HUES64 (cell line): ENCODE measurements around the gene CDK6.

Experiments
- H3K27ac ChIP-seq: 2 replicates; pipeline ENCODE4 v1.7.0; 2013; ENCODE audit warnings: low read depth, low read length, inconsistent platforms
- H3K27me3 ChIP-seq: 2 replicates; pipeline ENCODE4 v1.6.1; 2013; ENCODE audit warnings: mild to moderate bottlenecking, low read length; ENCODE audit not compliant: insufficient read depth
- H3K36me3 ChIP-seq: 2 replicates; pipeline ENCODE4 v1.6.1; 2013; ENCODE audit warnings: mild to moderate bottlenecking, low read length; ENCODE audit not compliant: insufficient read depth
- H3K4me1 ChIP-seq: 2 replicates; pipeline ENCODE4 v1.6.1; 2013; ENCODE audit warnings: mild to moderate bottlenecking, low read length, moderate library complexity; ENCODE audit not compliant: insufficient read depth
- H3K4me3 ChIP-seq: 2 replicates; pipeline ENCODE4 v1.5.1; 2013; ENCODE audit warnings: mild to moderate bottlenecking, low read length, moderate library complexity
- H3K9ac ChIP-seq: 2 replicates; pipeline ENCODE4 v1.6.1; 2013; ENCODE audit warnings: mild to moderate bottlenecking, low read depth, low read length
- H3K9me3 ChIP-seq: 2 replicates; pipeline ENCODE4 v1.6.1; 2013; ENCODE audit warnings: low read depth, low read length; ENCODE audit not compliant: insufficient read depth
- WGBS: fragments of 150-250, 120-280 bp; methylation state at CpG from one replicate; pipeline ENCODE4 v1.1.7; 2013; ENCODE audit warnings: missing lambda C conversion rate; 5-methylcytosine and 5-hydroxymethylcytosine counted together

Gene CDK6

DNA sequence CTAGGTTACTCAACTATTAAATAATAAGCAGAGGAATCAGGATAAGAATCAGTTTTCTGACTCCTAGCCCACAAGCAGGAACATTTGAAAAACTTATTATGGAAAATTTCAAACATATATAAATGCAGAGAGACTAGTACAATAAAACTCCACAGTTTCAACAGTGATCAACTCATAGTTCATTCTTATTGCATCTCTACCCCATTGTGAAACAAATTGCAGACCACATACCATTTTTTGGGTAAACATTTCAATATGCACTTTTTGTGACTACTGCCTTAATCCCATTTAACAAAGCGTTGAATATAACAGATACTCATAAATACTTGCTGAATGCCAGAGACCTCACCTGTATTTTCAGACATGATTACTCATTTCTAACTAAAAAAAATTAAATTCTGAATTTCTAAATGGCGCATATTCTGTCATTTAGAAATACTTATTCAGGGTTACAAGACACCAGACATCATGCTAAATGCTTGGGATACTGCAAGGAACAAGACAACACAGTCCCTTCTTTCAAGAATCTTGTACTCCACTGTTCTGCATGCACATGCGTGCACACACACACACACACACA lies 11.4 kb downstream of the CDK6 start:
- no peaks in the 10 kb centered on the region for H3K36me3 ChIP-seq

DNA sequence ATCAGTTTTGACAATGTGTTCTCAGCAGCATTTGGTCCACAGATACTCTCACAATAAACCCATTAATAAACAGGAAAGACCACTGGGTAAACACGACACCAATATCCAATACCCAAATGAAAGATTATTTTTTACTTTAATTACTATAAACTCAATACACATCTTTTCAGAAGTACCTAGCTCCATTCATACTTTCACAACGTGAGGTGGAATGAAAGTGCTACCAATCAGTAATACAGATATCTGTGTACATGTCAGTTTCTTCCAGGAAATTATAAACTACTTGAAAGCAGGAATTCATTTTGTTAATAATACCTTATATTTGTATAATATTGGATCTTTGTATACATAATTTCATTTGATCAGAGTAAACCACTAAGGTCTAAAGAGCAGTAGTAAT lies 11.9 kb downstream of the CDK6 start:
- no peak overlapping the region for H3K4me3 ChIP-seq
- no peak overlapping the region for H3K27ac ChIP-seq
- H3K27me3 ChIP-seq, result no peaks in the 10 kb centered on the region
- 97% methylated on average over 2 of the region's 2 CpGs for WGBS
- H3K4me1 ChIP-seq, result peaks cover 38% of the 10 kb centered on the region
- no peaks in the 10 kb centered on the region for H3K36me3 ChIP-seq
- no peak overlapping the region for H3K9ac ChIP-seq
- no peaks in the 10 kb centered on the region for H3K9me3 ChIP-seq

More for the DNA sequence above, 11.4 kb downstream of the CDK6 start:
- peaks cover 43% of the 10 kb centered on the region for H3K4me1 ChIP-seq
- H3K27me3 ChIP-seq, result no peaks in the 10 kb centered on the region
- no peak overlapping the region for H3K9ac ChIP-seq
- H3K9me3 ChIP-seq, result no peaks in the 10 kb centered on the region
- H3K4me3 ChIP-seq, result no peak overlapping the region
- H3K27ac ChIP-seq, result no peak overlapping the region
- WGBS, result 92% methylated on average over 3 of the region's 3 CpGs

DNA sequence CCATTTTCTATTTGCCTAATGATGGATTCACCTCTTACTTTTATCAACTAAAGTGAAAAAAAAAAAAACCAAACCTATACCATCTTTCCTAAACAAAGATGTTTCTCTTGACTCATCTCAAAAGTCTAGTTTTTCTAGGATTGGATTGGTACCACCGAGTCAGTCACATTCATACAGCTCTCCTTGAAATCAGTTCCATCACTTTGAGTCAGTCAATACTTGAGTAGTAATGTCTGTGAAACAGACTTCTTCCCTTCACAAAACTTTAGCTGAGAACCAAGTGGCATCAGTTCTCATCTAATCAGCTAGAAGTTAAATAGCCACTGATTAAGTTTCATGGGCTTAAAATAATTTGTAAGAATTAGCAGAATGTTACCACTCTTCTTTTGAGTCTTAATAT lies 13.3 kb downstream of the CDK6 start:
- no peaks in the 10 kb centered on the region for H3K9me3 ChIP-seq
- H3K36me3 ChIP-seq, result no peaks in the 10 kb centered on the region
- no peak overlapping the region for H3K27ac ChIP-seq
- peaks cover 32% of the 10 kb centered on the region for H3K4me1 ChIP-seq
- no peak overlapping the region for H3K9ac ChIP-seq
- no peak overlapping the region for H3K4me3 ChIP-seq
- WGBS, result 100% methylated on average over 1 of the region's 1 CpG
- H3K27me3 ChIP-seq, result no peaks in the 10 kb centered on the region

DNA sequence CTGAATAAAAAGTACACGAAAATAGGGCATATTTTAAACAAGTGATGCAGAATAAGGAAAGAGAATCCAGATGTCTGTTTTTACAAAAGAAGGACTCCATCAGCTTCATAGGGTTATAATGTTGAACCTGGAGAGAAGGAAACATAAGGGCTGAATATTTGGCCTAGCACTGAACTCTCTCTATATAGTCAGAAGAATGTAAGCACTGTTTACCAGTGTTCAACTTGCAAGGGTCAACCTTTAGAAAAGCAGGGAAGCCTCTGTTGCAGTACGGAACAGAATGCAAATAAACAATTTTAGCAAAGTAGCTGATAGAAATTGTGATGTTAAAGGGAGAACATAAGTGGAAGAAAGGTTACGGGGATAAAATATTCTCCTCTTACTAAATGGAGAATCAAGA lies 16.2 kb downstream of the CDK6 start:
- peaks cover 25% of the 10 kb centered on the region for H3K4me1 ChIP-seq
- no peak overlapping the region for H3K4me3 ChIP-seq

DNA sequence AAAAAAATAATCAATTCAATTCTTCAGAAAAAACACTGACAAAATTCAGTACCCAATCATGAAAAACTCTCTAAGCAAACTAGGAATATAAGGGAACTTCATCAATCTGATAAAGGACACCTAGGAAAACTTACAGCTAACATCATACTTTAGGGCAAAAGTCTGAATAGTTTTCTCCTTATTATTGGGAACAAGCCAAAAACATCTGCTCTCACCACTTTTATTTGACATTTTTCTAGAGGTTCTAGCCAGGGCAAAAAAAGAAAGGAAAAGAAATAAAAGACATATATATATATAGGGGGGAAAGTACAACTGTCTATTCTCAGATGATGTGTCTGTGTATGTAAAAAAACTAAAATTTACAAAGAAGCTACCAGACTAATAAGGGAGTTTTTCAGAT lies 19.0 kb downstream of the CDK6 start:
- Histone ChIP-seq H3K36me3 (no peaks in the 10 kb centered on the region), H3K4me1 (peaks cover 32% of the 10 kb centered on the region), H3K9ac (no peak overlapping the region), H3K27me3 (no peaks in the 10 kb centered on the region), H3K27ac (no peak overlapping the region), H3K4me3 (no peak overlapping the region), H3K9me3 (peaks cover 18% of the 10 kb centered on the region)

More for the DNA sequence above, 16.2 kb downstream of the CDK6 start:
- 96% methylated on average over 2 of the region's 3 CpGs for WGBS
- Histone ChIP-seq H3K9ac (no peak overlapping the region), H3K27ac (no peak overlapping the region), H3K36me3 (no peaks in the 10 kb centered on the region), H3K27me3 (no peaks in the 10 kb centered on the region), H3K9me3 (peaks cover 17% of the 10 kb centered on the region)

DNA sequence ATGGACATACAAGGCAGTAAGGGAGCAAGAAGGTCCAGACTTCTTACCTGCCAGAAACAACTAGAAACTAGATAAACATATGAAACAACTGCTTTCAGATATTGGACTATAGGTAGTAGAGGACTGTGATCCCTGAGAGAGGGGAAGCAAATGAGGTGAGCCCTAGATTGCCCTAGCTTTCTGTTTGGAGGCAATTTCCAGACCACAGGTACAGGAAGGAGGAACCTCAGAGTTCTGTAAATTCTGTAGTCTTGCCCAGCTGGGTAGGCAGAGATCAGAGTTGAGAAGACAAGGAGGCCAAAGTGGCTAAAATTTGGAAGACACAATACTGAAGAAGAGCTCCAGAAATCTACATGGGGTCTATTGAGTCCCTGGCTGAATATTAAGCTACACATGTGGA lies 21.0 kb downstream of the CDK6 start:
- Histone ChIP-seq H3K9ac (no peak overlapping the region), H3K4me3 (no peak overlapping the region), H3K27me3 (no peaks in the 10 kb centered on the region), H3K4me1 (peaks cover 34% of the 10 kb centered on the region), H3K36me3 (no peaks in the 10 kb centered on the region), H3K27ac (no peak overlapping the region), H3K9me3 (peaks cover 18% of the 10 kb centered on the region)

DNA sequence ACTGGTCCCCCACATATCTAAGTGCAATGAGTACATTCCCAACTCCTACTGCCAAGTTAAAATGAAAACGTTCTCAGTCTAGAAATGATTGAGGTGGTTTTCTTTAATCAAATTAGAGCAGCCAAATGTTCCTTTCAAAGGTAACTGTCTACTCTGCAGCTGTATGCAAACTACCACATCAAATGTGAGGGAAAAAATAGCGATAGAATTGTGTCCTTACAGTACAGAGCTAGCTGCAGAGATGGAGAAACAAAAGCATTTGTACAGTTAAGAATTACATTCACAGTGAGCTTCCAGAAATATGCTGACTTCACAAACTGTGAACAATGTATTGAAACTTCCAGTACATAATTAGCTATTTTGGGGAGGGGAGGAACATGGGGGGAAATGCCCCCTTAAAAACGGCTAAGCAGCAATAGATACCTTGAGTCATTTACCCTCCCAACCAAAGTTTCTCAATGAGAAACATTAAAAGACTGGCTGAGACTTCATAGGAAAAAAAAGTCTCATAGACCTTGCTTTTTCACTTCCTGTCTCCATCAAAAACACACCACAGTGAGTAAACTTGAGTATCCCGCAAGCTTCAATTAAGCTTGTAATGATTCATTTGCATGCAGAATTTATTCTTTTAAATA lies 22.9 kb downstream of the CDK6 start:
- WGBS, result 75% methylated on average over 3 of the region's 4 CpGs
- Histone ChIP-seq H3K36me3 (no peaks in the 10 kb centered on the region), H3K9ac (peak overlapping the region; percentile 19; the same call in 1 of the 2 replicates), H3K4me3 (no peak overlapping the region), H3K27ac (no peak overlapping the region), H3K4me1 (peaks cover 43% of the 10 kb centered on the region), H3K27me3 (no peaks in the 10 kb centered on the region), H3K9me3 (peaks cover 18% of the 10 kb centered on the region)

DNA sequence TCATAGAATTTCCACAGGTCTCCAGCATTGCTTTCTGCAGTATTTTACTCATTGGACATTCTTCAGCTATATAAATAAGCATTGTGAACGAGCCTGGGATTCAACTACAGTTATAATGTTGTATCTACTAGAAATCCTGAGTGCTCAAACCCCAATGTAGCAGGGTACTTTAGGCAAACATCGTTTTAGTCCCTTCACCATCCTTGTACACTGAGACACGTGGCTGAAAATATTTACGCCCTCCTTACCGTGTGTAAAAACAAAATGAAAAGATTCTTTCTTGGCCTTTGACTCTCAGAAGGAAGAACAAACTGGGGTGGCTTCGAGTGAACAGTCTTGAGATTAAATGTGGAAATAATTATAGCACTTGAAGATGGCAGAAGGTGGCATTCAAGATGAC lies 25.2 kb downstream of the CDK6 start:
- no peaks in the 10 kb centered on the region for H3K36me3 ChIP-seq
- 93% methylated on average over 6 of the region's 6 CpGs for WGBS
- no peak overlapping the region for H3K9ac ChIP-seq
- H3K4me1 ChIP-seq, result peaks cover 46% of the 10 kb centered on the region
- H3K9me3 ChIP-seq, result peaks cover 10% of the 10 kb centered on the region
- no peaks in the 10 kb centered on the region for H3K27me3 ChIP-seq
- no peak overlapping the region for H3K27ac ChIP-seq
- H3K4me3 ChIP-seq, result no peak overlapping the region

DNA sequence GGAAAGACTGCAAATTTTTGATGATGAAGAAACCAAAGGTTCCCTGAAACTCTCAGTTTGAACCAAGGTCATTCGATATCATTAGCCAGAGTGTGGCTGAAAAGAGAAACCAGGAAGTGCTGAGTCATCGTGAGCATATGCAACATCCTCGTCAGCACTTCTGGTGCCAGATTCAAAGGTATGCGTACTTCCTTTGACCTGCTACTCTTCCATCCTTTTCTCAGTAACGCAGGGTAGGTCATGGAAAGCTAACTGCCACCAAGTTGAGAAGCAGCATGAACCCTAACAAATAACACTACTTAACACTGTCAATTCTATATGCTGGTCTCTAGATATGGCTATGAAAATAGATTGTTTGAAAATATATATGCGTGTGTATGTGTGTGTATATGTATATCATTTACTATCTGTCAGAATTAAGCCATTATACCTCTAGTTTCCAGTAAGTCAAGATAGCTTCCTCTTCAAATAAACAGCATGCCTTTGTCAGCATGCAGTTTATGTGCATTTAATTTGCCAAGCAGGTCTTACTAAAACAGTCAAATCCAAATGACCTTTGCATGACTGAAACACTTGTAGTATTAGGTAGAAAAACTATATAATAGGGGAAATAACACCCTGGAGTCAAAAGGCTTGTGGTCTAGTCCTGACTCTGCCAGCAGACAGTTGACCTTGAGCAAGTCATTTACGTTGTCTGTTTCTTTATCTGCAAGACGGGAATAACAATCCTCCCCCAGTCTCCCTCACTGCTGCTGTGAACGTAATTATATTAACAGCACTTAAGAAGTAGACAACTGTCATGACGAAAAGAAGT lies 26.4 kb downstream of the CDK6 start:
- H3K27me3 ChIP-seq, result no peaks in the 10 kb centered on the region
- no peak overlapping the region for H3K4me3 ChIP-seq
- no peaks in the 10 kb centered on the region for H3K9me3 ChIP-seq
- WGBS, result 60% methylated on average over 9 of the region's 10 CpGs
- H3K27ac ChIP-seq, result peak overlapping the region; percentile 60
- peaks cover 46% of the 10 kb centered on the region for H3K4me1 ChIP-seq
- H3K36me3 ChIP-seq, result no peaks in the 10 kb centered on the region
- 0 out of 2 replicates have a peak overlapping the region, but pooled peaks have one; percentile 5 for H3K9ac ChIP-seq

DNA sequence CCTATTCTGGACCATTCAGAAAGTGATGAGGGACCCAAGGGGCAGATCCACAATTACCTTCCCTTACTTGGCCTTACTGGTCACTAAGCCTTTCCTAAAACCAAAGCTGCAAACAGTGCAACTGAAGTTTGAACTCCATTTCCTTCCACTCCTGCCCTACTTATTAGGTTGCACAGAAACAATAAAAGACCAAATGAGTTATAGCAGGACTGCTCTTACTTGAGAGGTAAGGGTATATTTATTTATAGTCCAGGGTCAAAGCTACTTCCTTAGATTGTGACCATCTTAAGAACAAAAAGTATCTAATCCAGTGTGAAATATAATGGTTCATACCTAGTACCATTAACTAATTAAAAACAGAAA lies 27.0 kb downstream of the CDK6 start:
- Histone ChIP-seq H3K9ac (0 out of 2 replicates have a peak overlapping the region, but pooled peaks have one; percentile 5), H3K9me3 (no peaks in the 10 kb centered on the region), H3K4me1 (peaks cover 43% of the 10 kb centered on the region), H3K36me3 (no peaks in the 10 kb centered on the region), H3K27ac (peak overlapping the region; percentile 60), H3K27me3 (no peaks in the 10 kb centered on the region), H3K4me3 (no peak overlapping the region)

DNA sequence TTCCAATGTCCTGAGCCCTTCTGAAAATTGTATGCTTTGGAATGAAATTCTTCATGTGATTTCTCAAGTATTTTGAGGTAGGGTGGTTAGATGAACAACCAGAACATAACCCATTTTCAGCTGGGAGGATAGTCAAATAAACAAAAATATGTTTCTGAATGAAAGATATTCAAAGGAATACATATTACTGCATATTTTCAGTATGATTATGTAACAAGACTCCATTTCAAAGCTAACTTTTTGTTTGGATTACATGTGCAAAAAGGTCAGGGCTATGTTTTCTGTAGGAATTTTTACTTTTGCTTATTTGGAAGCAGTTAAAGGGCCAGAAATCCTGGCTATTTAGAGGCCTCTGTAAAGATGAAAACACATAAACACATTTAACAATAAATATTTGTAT lies 27.7 kb downstream of the CDK6 start:
- Histone ChIP-seq H3K4me1 (peaks cover 36% of the 10 kb centered on the region), H3K9ac (no peak overlapping the region), H3K27ac (no peak overlapping the region)

More for the DNA sequence above, 27.7 kb downstream of the CDK6 start:
- no peaks in the 10 kb centered on the region for H3K27me3 ChIP-seq
- no peaks in the 10 kb centered on the region for H3K36me3 ChIP-seq
- no peaks in the 10 kb centered on the region for H3K9me3 ChIP-seq
- no peak overlapping the region for H3K4me3 ChIP-seq
